GM19467 (cell line): ENCODE data around the gene METTL17.

Experiments used
- ATAC-seq: cut with Tn5 transposase; IDR thresholded peaks from one replicate; pipeline ENCODE4 v1.9.1; 2021; ENCODE audit warnings: mild to moderate bottlenecking, moderate library complexity; ENCODE audit not compliant: unreplicated experiment

METTL17 gene

DNA sequence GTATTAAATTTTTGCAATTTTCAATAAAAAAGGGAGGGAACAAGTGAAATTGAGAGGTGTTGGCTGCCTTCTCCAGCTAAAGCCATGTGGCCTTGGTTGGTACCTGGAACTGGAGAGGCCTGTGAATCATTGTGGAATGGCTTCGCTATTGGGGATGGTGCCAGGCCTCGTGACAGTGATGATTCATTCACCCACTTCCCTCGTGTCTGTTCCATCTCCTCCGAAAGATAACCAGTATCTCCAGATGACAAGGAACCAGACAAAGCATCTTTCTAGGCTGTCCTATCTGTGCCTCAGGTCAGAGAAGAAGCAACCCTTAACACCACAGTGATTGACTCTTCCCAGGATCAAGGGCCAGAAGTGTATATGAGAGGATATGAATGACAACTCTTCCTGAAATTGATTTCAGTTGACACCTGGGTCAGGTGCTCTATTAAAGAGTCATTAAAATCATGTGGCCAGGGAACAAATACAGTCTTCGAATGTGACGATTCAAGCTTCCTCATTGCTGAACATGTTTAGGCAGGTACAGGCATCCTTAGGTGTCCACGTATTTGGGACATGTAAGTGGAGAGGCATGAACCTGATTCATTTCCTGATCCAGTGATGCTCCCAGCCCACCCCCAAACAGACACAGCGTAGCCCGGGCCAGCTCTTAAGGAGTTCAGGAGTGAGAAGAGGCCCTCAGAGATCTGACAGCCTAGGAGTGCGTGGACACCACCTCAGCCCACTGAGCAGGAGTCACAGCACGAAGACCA lies 52.1 kb downstream of the METTL17 start, which contains the start of gene RNASE7:
RNASE7 (plus strand) TSS at position 687 of the 758 bp plus-strand sequence. CDS start 631 bp downstream, outside the sequence.
- no peak for ATAC-seq

DNA sequence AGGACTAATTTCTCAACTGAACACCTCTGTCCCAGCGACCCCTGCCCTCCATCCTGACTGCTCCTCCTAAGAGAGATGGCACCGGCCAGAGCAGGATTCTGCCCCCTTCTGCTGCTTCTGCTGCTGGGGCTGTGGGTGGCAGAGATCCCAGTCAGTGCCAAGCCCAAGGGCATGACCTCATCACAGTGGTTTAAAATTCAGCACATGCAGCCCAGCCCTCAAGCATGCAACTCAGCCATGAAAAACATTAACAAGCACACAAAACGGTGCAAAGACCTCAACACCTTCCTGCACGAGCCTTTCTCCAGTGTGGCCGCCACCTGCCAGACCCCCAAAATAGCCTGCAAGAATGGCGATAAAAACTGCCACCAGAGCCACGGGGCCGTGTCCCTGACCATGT lies 53.1 kb downstream of the METTL17 start:
- ATAC-seq: no peak

DNA sequence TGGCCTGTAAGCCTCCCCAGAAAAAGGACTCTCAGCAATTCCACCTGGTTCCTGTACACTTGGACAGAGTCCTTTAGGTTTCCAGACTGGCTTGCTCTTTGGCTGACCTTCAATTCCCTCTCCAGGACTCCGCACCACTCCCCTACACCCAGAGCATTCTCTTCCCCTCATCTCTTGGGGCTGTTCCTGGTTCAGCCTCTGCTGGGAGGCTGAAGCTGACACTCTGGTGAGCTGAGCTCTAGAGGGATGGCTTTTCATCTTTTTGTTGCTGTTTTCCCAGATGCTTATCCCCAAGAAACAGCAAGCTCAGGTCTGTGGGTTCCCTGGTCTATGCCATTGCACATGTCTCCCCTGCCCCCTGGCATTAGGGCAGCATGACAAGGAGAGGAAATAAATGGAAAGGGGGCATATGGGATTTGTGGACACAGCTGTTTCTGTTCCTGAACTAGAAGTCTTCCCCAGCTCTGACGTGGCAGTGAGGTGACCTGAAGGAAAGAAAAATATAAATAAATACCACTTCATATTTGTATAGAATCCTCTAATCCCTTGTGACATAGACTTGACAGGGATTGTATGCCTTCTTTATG lies 53.7 kb downstream of the METTL17 start:
- ATAC-seq: no peak

DNA sequence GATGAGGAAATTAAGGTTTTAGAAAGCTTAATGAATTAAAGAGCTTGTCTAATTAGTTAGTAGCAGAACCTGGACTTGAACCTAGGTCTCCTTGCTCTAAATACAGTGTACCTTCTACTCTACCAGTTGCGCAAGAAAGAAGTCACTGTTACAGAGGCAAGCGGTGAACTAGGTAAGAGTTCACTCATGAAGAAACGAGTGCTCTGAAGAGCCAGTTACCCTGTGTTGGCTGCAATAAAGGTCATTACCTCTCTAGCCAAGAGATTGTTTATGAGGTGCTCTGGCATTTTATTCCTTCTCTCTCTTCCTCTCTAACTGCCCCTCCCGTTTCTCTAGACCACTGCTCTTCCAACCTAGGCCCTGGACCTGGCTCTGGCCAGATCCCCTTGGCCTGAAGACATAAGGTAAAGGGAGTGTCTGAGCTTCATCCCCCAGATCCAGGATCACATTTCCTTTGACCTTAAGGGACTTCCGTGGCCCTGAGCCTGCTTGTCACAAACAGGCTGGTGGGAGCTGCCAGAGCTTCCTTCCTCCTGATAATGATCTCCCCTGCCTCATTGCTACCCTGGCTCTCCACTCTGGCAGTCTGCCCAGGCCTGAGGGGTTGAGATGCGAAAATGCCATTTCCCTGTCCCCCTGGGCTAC lies 54.3 kb downstream of the METTL17 start:
- no peak for ATAC-seq
